Retina (tissue), 1 donor: ENCODE measurements around the gene TBL3.
"Not testable (repeated sequence)": the region's sequence is repeated elsewhere in the genome, so short reads cannot be mapped to it uniquely, and the experiment has no call there.

Source experiments
- DNase-seq: peaks from one replicate; pipeline ENCODE4 v3.0.0-alpha.2; 2016

The TBL3 gene

GRCh38 chr16:2002406-2003230, 30.8 kb downstream of the TBL3 start:
- no peak for DNase-seq

- no peak for DNase-seq
These were observed 31.5 kb downstream of the TBL3 start for GRCh38 chr16:2003231-2003826.

GRCh38 chr16:2003827-2004641, 32.2 kb downstream of the TBL3 start:
- peak; percentile 92 for DNase-seq

- DNase-seq: no peak
These were observed 33.1 kb downstream of the TBL3 start for GRCh38 chr16:2004795-2005517.

DNA sequence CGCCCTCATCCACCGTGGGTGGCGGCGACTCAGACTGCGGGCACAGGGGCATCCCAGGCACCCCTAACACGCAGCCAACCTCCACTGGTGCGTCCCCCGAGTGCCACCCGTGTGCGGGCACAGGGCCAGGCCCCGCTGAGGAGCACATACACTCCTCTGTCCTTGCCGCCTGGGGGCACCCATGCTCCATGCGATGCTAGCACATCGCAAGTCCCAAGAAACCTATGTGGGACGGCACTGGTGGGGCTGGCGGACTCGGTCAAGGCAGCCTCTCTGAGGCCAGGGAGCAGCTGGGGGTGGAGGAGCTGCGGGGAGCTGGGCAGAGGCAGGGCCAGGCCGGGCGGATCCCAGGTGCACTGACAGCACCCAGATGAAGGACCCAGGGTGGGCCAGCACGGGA, 33.8 kb downstream of the TBL3 start:
- no peak for DNase-seq

GRCh38 chr16:2006317-2006716, 34.5 kb downstream of the TBL3 start:
- no peak for DNase-seq

GRCh38 chr16:2007081-2007836, 35.4 kb downstream of the TBL3 start:
- no peak for DNase-seq

DNA sequence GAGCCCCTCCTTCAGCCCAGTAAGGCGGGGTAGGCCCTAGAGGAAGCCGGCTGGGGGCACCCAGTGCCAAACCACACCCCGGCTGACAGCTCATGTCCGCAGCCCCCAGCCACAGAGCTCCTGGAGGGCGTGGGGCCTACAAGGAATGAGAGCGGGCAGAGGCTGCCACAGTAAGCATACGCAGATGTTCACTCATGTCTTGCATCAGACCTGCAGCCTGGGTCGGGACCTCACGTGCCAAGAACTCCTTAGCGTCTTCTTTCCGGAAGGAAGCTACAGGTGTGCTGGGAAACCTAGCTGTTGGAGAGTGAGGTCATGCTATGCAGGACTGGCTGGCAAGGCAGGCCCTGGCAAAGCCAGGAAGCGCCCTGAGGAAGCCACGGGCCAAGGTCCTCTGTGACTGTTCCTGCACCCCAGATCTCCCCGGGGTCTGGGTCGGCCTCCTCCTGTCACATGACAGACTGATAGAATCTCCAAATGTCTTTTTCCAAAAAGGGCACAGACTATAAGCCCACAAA, 36.2 kb downstream of the TBL3 start:
- no peak for DNase-seq

DNA sequence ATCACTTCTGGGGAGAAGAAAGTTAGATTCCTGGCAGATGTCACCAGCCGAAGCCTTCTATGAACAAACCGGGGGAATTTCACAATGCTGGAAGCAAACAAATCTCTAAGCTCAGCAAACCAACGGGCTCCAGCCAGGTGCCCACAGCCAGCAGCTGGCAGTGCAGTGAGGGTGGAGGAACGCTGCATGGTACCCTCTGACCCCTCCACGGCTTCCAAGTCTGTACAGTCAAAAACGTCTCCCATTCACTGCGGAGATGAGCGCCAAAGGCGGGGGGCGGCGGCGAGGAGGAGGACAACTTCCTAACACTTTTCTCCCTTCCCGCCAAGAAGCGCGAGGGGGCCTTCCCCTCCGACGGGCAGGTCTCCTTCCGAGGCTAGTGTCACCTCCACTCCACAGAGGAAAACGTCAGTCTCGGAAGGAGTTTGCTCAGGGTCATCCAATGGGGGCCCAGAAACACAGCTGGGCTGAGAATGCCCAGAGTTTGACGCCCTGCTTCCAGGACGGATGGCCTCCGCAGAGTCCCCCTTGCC, 36.8 kb downstream of the TBL3 start:
- no peak for DNase-seq

DNA sequence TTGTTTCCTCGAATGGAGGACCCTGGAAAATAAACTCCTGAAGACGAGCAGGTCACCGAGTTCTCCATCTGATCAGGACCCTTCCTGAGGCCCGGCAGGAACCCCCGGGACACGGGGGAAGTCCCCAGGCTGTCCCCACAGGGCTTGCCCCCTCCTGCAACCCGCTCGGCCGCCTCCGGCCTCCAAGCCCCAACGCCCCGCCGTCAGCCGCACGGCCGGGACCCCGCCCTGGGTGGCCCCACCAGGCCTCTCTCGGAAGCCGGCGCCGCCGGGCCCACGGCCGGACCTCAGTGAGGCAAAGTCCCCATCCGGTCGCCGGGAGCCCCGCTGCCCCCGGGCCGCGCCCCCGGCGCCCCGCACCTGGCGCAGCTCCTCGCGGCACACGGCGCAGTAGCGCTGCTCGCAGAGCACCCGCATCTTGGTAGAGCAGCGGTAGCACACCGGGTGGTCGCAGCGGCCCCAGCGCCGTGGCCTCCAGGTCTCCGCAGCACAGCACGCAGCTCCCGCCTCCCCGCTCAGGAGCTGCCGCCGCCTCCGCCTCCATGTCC, 37.4 kb downstream of the TBL3 start:
- no peak for DNase-seq

DNA sequence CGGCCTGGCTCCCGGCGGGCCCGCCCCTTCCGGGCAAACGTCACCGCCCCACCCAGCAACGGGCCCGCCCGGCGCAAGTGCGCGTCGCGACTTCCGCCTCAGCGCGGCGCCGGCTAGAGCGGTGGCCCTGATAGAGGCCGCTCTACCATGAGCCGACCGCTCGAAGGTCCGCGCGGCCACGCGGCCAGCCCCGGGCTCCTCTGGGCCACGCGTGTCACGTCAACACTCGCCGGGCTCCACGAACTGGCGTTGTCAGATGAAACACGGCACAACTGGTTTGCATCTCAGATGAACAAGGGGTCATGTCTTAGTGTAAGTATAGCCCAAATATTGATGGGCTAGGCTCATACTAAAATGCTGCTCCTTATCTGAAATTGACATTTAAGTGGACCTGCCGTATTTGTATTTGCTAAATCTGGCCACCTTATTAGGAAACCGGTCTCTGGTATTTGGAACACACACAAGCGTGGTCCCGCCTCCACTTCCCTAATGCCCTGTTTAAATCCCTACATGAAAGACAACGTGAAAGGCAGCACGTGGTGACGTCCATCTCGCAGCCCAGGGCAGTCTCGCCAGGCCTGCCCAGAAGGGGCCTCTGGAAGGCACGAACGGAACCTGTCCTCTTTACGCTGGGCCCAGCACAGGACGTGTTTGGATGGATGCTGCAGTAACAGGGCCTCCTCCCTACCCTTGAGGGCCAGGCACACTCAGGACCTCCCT, 38.1 kb downstream of the TBL3 start, which contains the start of gene ZNF598:
Gene ZNF598, minus strand, starts transcription at position 31 of the 720 bp plus-strand sequence.
- peak; percentile 94 for DNase-seq

GRCh38 chr16:2011726-2012125, 39.9 kb downstream of the TBL3 start:
- not testable (repeated sequence) for DNase-seq

GRCh38 chr16:2013527-2013926, 41.7 kb downstream of the TBL3 start:
- DNase-seq: no peak

DNA sequence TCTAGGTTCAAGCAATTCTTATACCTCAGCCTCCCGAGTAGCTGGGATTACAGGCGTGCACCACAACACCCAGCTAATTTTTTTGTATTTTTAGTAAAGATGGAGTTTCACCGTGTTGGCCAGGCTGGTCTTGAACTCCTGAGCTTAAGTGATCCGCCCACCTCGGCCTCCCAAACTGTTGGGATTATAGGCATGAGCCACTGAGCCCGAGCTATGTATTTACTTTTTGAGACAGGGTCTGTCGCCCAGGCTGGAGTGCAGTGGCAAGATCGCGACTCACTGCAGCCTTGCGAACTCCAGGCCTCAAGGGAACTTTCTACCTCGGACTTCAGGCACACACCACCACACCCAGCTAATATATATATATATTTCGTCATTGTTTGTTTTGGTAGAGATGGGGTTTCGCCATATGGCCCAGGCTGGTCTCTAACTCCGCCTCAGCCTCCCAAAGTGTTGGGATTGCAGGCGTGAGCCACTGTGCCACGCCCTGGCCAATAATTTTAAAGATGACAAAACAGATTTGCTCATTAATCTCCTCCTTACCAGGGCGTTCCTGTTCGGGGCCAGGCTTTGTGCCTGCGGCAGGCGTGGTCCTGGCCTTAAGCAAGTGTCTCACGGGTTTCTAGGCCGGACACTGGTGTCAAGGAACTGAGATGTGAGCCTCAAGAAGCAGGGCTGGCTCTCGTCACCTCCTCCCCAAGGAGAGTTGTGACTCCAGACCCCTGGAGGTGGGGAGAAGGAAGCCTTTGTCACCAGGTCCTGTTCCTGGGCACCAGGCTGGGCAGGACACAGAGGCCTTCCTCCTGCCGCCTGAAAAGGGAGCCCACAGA, 43.5 kb downstream of the TBL3 start:
- no peak for DNase-seq

- DNase-seq: no peak
These were observed 44.0 kb downstream of the TBL3 start for GRCh38 chr16:2015947-2016208.

DNA sequence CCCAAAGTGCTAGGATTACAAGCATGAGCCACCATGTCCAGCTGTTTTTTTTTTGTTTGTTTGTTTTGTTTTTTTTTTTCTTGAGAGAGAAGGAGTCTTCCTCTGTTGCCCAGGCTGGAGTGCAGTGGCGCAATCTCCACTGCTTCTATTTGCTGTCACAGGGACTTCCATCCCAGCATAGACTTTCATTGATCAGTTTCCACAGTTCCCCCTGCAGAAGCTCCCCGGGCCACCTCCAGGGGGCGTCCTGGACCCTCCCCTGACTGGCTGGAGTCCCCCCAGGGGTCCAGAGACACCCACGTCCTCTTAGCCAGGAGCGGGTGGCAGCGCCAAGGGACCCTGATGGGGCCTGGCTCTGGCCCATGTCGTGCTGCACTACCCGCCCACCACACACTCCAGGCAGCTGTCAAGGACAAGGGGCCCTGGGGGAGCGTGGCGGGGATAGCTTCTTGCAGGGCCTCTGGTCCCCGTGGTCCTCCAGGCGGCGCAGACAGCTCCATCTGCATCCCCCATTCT, 44.6 kb downstream of the TBL3 start:
- no peak for DNase-seq

- DNase-seq: no peak
These were observed 47.7 kb downstream of the TBL3 start, which contains the start of gene NPW for GRCh38 chr16:2019518-2019920. Gene NPW (plus strand): TSS chr16:2019785.

DNA sequence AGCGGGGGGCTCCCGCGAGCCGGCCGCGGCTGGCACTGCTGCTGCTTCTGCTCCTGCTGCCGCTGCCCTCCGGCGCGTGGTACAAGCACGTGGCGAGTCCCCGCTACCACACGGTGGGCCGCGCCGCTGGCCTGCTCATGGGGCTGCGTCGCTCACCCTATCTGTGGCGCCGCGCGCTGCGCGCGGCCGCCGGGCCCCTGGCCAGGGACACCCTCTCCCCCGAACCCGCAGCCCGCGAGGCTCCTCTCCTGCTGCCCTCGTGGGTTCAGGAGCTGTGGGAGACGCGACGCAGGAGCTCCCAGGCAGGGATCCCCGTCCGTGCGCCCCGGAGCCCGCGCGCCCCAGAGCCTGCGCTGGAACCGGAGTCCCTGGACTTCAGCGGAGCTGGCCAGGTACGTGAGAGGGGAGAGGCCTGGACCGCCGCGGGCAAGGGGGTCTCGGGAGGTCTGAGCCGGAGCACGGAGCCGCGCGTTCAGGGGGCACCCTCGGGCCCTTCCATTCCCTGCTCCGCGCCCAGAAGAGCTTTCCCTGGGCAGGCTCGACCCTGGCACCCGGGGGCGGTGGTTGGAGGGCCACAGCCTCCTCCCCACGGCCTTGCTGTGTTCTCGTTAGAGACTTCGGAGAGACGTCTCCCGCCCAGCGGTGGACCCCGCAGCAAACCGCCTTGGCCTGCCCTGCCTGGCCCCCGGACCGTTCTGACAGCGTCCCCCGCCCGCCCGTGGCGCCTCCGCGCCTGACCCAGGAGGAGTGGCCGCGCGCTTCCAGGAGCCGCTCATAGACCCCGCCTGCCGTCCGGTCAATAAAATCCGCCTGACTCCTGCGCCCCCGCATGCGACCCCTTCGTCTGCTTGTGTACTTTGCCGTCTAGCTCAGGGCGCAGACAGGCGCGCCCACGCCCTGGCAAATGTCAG, 48.3 kb downstream of the TBL3 start:
- peak; percentile 54 for DNase-seq

DNA sequence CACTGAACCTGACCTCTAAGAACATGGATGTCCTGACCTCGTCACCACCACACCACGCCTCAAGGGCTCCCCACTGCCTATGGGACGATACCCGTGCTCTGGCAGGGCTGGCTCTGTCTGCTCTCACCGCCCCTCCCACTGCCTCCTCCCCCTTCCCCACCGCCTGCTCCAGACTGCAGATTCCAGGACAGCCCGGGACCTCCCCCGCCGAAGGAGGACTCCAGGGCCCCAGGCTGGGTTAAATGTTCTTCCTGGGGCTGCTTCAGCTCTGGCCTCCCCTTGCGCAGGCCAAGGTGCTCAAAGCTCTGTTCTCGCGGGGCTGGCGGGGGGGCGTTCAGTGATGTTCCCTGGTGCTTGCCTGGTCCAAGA, 50.9 kb downstream of the TBL3 start:
- DNase-seq: no peak
